Activated T-cell treated with anti-CD3 and anti-CD28 coated beads for 24 hours (primary cell): ENCODE measurements around the gene KRCC1.
"Not testable (repeated sequence)": the region's sequence is repeated elsewhere in the genome, so short reads cannot be mapped to it uniquely, and the experiment has no call there.

Experiments
- DNase-seq: peaks from one replicate; pipeline ENCODE4 v3.0.0-alpha.2; 2020; ENCODE audit warnings: low read depth

Gene KRCC1

GRCh38 chr2:88074854-88075292 is 19.3 kb upstream of the KRCC1 start:
- DNase-seq: no peak

- no peak for DNase-seq
Observed at GRCh38 chr2:88074150-88074549, 18.6 kb upstream of the KRCC1 start.

- DNase-seq: no peak
Observed at GRCh38 chr2:88071365-88071764, 15.8 kb upstream of the KRCC1 start.

GRCh38 chr2:88070055-88070454 is 14.5 kb upstream of the KRCC1 start:
- no peak for DNase-seq

GRCh38 chr2:88069117-88069516 is 13.5 kb upstream of the KRCC1 start:
- DNase-seq: no peak

GRCh38 chr2:88068044-88068443 is 12.5 kb upstream of the KRCC1 start:
- no peak for DNase-seq

- no peak for DNase-seq
Observed at GRCh38 chr2:88067598-88067997, 12.0 kb upstream of the KRCC1 start, which contains the start of gene SMYD1. Gene SMYD1, plus strand, starts transcription at chr2:88067825. Its CDS starts 40 bp downstream, at chr2:88067865.

GRCh38 chr2:88067189-88067588 is 11.6 kb upstream of the KRCC1 start:
- DNase-seq: no peak

- DNase-seq: no peak
Observed at GRCh38 chr2:88066543-88066942, 11.0 kb upstream of the KRCC1 start.

GRCh38 chr2:88061295-88061694 is 5.7 kb upstream of the KRCC1 start:
- no peak for DNase-seq

GRCh38 chr2:88060907-88061275 is 5.3 kb upstream of the KRCC1 start:
- DNase-seq: no peak

GRCh38 chr2:88059979-88060906 is 4.7 kb upstream of the KRCC1 start:
- no peak for DNase-seq

GRCh38 chr2:88058191-88058590 is 2.6 kb upstream of the KRCC1 start:
- no peak for DNase-seq

GRCh38 chr2:88057437-88057844 is 1.9 kb upstream of the KRCC1 start:
- DNase-seq: no peak

GRCh38 chr2:88054782-88055370 is 707 bp downstream of the KRCC1 start:
- DNase-seq: no peak

GRCh38 chr2:88053934-88054781 is 1.4 kb downstream of the KRCC1 start:
- no peak for DNase-seq

- DNase-seq: no peak
Observed at GRCh38 chr2:88053296-88053695, 2.3 kb downstream of the KRCC1 start.

- no peak for DNase-seq
Observed at GRCh38 chr2:88051792-88052191, 3.8 kb downstream of the KRCC1 start.

- DNase-seq: no peak
Observed at GRCh38 chr2:88049622-88050021, 6.0 kb downstream of the KRCC1 start.

- DNase-seq: no peak
Observed at GRCh38 chr2:88048541-88048940, 7.0 kb downstream of the KRCC1 start.

- DNase-seq: not testable (repeated sequence)
Observed at GRCh38 chr2:88045561-88045960, 10.0 kb downstream of the KRCC1 start.

GRCh38 chr2:88042476-88042875 is 13.1 kb downstream of the KRCC1 start:
- DNase-seq: no peak
